GM23338 (cell line): ENCODE results near the gene PSMD2.

Experiments
- CTCF ChIP-seq, 2 experiments: fragments of 200-600 bp in 1 of 2; sonication (generic) in 1 of 2; conservative IDR thresholded peaks; 2 replicates each; pipeline versions ENCODE4 v1.5.1 to v1.6.1; 2016 to 2017; ENCODE audit warnings: antibody characterized with exemption in 2 of 2, low read depth in 2 of 2, mild to moderate bottlenecking in 2 of 2, moderate library complexity in 1 of 2
- EZH2 ChIP-seq: fragments of 200-600 bp; sonication (generic); IDR thresholded peaks from one replicate; pipeline ENCODE4 v1.8.0; 2017; ENCODE audit warnings: antibody characterized with exemption, mild to moderate bottlenecking, low read depth; ENCODE audit not compliant: unreplicated experiment
- POLR2AphosphoS5 ChIP-seq: IDR thresholded peaks from 2 replicates; pipeline ENCODE4 v1.6.1; 2016; ENCODE audit warnings: antibody characterized with exemption, low read depth
- TF ChIP-seq, protein P1 (sequence below): IDR thresholded peaks from one replicate; pipeline ENCODE4 v1.6.1; 2018; ENCODE audit warnings: antibody characterized with exemption; ENCODE audit not compliant: unreplicated experiment

GRCh38 chr3:184325269-184325668 lies 26.2 kb downstream of the PSMD2 start:
- TF ChIP-seq EZH2 (no peak), POLR2AphosphoS5 (no peak), CTCF (conservative IDR thresholded peaks at IDR 0.05; ENCODE audit: low read depth in 2 of 2) (no peak)
- TF ChIP-seq, protein P1, sequence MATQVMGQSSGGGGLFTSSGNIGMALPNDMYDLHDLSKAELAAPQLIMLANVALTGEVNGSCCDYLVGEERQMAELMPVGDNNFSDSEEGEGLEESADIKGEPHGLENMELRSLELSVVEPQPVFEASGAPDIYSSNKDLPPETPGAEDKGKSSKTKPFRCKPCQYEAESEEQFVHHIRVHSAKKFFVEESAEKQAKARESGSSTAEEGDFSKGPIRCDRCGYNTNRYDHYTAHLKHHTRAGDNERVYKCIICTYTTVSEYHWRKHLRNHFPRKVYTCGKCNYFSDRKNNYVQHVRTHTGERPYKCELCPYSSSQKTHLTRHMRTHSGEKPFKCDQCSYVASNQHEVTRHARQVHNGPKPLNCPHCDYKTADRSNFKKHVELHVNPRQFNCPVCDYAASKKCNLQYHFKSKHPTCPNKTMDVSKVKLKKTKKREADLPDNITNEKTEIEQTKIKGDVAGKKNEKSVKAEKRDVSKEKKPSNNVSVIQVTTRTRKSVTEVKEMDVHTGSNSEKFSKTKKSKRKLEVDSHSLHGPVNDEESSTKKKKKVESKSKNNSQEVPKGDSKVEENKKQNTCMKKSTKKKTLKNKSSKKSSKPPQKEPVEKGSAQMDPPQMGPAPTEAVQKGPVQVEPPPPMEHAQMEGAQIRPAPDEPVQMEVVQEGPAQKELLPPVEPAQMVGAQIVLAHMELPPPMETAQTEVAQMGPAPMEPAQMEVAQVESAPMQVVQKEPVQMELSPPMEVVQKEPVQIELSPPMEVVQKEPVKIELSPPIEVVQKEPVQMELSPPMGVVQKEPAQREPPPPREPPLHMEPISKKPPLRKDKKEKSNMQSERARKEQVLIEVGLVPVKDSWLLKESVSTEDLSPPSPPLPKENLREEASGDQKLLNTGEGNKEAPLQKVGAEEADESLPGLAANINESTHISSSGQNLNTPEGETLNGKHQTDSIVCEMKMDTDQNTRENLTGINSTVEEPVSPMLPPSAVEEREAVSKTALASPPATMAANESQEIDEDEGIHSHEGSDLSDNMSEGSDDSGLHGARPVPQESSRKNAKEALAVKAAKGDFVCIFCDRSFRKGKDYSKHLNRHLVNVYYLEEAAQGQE: no peak
